Neural cell (in vitro differentiated cells): Measurements from ENCODE around the gene PSENEN. TPM values are rescaled to one million over a fixed set of nuclear protein-coding genes. Genes with fewer than 3 reads are reported as not detected.
"Not testable (repeated sequence)": the region's sequence is repeated elsewhere in the genome, so short reads cannot be mapped to it uniquely, and the experiment has no call there.

ENCODE experiments used
- H2AFZ ChIP-seq: fragments of 200-600, 300-800 bp; sonication (generic), shearing (Covaris generic); 2 replicates; pipeline ENCODE4 v1.6.0; 2014; ENCODE audit warnings: low read depth, mild to moderate bottlenecking, antibody characterized with exemption, low read length, moderate library complexity
- H3F3A ChIP-seq: fragments of 200-600 bp; shearing (Covaris generic); 2 replicates; pipeline ENCODE4 v1.6.1; 2016; ENCODE audit warnings: mild to moderate bottlenecking, moderate library complexity, mixed read lengths, antibody characterized with exemption, low read length; ENCODE audit not compliant: insufficient read depth, poor library complexity, severe bottlenecking
- H3K27ac ChIP-seq: fragments of 200-600, 300-800 bp; sonication (generic), shearing (Covaris generic); 2 replicates; pipeline ENCODE4 v1.5.1; 2014; ENCODE audit warnings: mild to moderate bottlenecking, low read length, moderate library complexity
- H3K27me3 ChIP-seq: fragments of 300-800, 200-600 bp; sonication (generic), shearing (Covaris generic); 2 replicates; pipeline ENCODE4 v1.6.0; 2014; ENCODE audit warnings: mild to moderate bottlenecking, low read depth, low read length, moderate library complexity; ENCODE audit not compliant: insufficient read depth
- H3K36me3 ChIP-seq: fragments of 300-800, 200-600 bp; sonication (generic), shearing (Covaris generic); 2 replicates; pipeline ENCODE4 v1.5.1; 2014; ENCODE audit warnings: mild to moderate bottlenecking, antibody characterized with exemption, low read length, moderate library complexity; ENCODE audit not compliant: insufficient read depth
- H3K4me2 ChIP-seq: fragments of 300-800, 200-600 bp; sonication (generic), shearing (Covaris generic); 2 replicates; pipeline ENCODE4 v1.6.0; 2014; ENCODE audit warnings: mild to moderate bottlenecking, low read length
- H3K4me3 ChIP-seq: fragments of 300-800, 200-600 bp; sonication (generic), shearing (Covaris generic); 2 replicates; pipeline ENCODE4 v1.5.1; 2014; ENCODE audit warnings: mild to moderate bottlenecking, low read length, moderate library complexity
- H3K79me2 ChIP-seq: fragments of 200-600 bp; shearing (Covaris generic); replicated peaks from 2 replicates; pipeline ENCODE4 v1.6.0; 2014; ENCODE audit warnings: mild to moderate bottlenecking, low read length, moderate library complexity; ENCODE audit not compliant: insufficient read depth
- H3K9ac ChIP-seq: fragments of 300-800, 200-600 bp; sonication (generic), shearing (Covaris generic); 2 replicates; pipeline ENCODE4 v1.6.1; 2016; ENCODE audit warnings: mild to moderate bottlenecking, low read length, mixed read lengths
- H3K9me2 ChIP-seq: fragments of 200-600 bp; shearing (Covaris generic); 2 replicates; pipeline ENCODE4 v1.6.1; 2016; ENCODE audit warnings: mild to moderate bottlenecking, low read length, mixed read lengths; ENCODE audit not compliant: insufficient read depth
- H3K9me3 ChIP-seq: fragments of 200-600, 300-800 bp; sonication (generic), shearing (Covaris generic); 2 replicates; pipeline ENCODE4 v1.6.1; 2016; ENCODE audit warnings: mild to moderate bottlenecking, mixed run types, low read length, moderate library complexity, mixed read lengths
- H4K20me1 ChIP-seq: fragments of 200-600 bp; shearing (Covaris generic); 2 replicates; pipeline ENCODE4 v1.6.1; 2016; ENCODE audit warnings: mild to moderate bottlenecking, mixed run types; ENCODE audit not compliant: insufficient read depth
- CTCF ChIP-seq: fragments of 450-650 bp; IDR thresholded peaks from 2 replicates; pipeline ENCODE4 v1.5.1; 2014; ENCODE audit warnings: antibody characterized with exemption, mild to moderate bottlenecking, moderate library complexity; ENCODE audit not compliant: poor library complexity, severe bottlenecking
- EZH2 ChIP-seq: fragments of 200-600, 300-800 bp; shearing (Covaris generic), sonication (generic); IDR thresholded peaks from 2 replicates; pipeline ENCODE4 v1.6.1; 2014; ENCODE audit warnings: antibody characterized with exemption, low read length, borderline replicate concordance, mild to moderate bottlenecking; ENCODE audit not compliant: insufficient read depth, poor library complexity, severe bottlenecking
- MXI1 ChIP-seq: fragments of 450-650 bp; conservative IDR thresholded peaks from 2 replicates; pipeline ENCODE4 v1.6.1; 2014; ENCODE audit warnings: antibody characterized with exemption, mild to moderate bottlenecking; ENCODE audit not compliant: poor library complexity, severe bottlenecking
- POLR2AphosphoS5 ChIP-seq: IDR thresholded peaks from 2 replicates; pipeline ENCODE4 v1.6.1; 2012
- RAD21 ChIP-seq: fragments of 450-650 bp; conservative IDR thresholded peaks from 2 replicates; pipeline ENCODE4 v1.6.1; 2014; ENCODE audit warnings: antibody characterized with exemption, mild to moderate bottlenecking, moderate library complexity
- SMC3 ChIP-seq: fragments of 450-650 bp; conservative IDR thresholded peaks from 2 replicates; pipeline ENCODE4 v1.6.1; 2014; ENCODE audit warnings: antibody characterized with exemption, mild to moderate bottlenecking, moderate library complexity; ENCODE audit not compliant: poor library complexity
- TAF1 ChIP-seq: IDR thresholded peaks from 2 replicates; pipeline ENCODE4 v1.6.1; 2012; ENCODE audit warnings: low read depth
- polyA plus RNA-seq: library from polyadenylated mRNA; depleted of rRNA; stranded (reverse); fragments of >200 nt; gene quantifications from 2 replicates; pipeline ENCODE4 v1.2.3, GENCODE V29; 2014

The PSENEN gene
- polyA plus RNA-seq, 1 donor from 2014 or later: 46.2 TPM

- Histone ChIP-seq H3K79me2 (no peaks in the 10 kb centered on the region), H4K20me1 (no peaks in the 10 kb centered on the region), H3K36me3 (no peaks in the 10 kb centered on the region), H3K4me2 (no peak overlapping the region), H3K27me3 (no peaks in the 10 kb centered on the region), H3K27ac (no peak overlapping the region), H3K9ac (no peak overlapping the region), H3K4me3 (no peak overlapping the region), H3F3A (no peaks in the 10 kb centered on the region), H3K9me2 (no peaks in the 10 kb centered on the region), H2AFZ (no peak overlapping the region), H3K9me3 (no peaks in the 10 kb centered on the region)
- TF ChIP-seq POLR2AphosphoS5 (no peak), CTCF (no peak), TAF1 (no peak)
These were observed 22.0 kb downstream of the PSENEN start for GRCh38 chr19:35767288-35768081.

- no peak overlapping the region for H3K4me2 ChIP-seq
- no peaks in the 10 kb centered on the region for H3K9me2 ChIP-seq
- TF ChIP-seq SMC3: no peak
- TF ChIP-seq RAD21: no peak
- no peak for TF ChIP-seq MXI1
- no peak for TF ChIP-seq TAF1
- TF ChIP-seq EZH2: no peak
- no peaks in the 10 kb centered on the region for H4K20me1 ChIP-seq
- H3K9ac ChIP-seq: no peak overlapping the region
- no peaks in the 10 kb centered on the region for H3F3A ChIP-seq
- no peak overlapping the region for H3K4me3 ChIP-seq
- no peak overlapping the region for H2AFZ ChIP-seq
- H3K79me2 ChIP-seq: no peaks in the 10 kb centered on the region
- H3K27me3 ChIP-seq: no peaks in the 10 kb centered on the region
- no peaks in the 10 kb centered on the region for H3K36me3 ChIP-seq
- no peaks in the 10 kb centered on the region for H3K9me3 ChIP-seq
- H3K27ac ChIP-seq: no peak overlapping the region
These were observed 22.6 kb downstream of the PSENEN start for GRCh38 chr19:35768082-35768421.

GRCh38 chr19:35772362-35772761 is 26.9 kb downstream of the PSENEN start:
- not testable (repeated sequence) for H3K36me3 ChIP-seq, H3F3A ChIP-seq, H3K27ac ChIP-seq, H4K20me1 ChIP-seq, H3K9me3 ChIP-seq, H2AFZ ChIP-seq, H3K9me2 ChIP-seq, H3K27me3 ChIP-seq, H3K9ac ChIP-seq, H3K4me3 ChIP-seq, H3K4me2 ChIP-seq
- peaks cover 17% of the 10 kb centered on the region for H3K79me2 ChIP-seq
